Kidney capillary endothelial cell (primary cell): ENCODE results near the gene TTBK2.
"Not testable (repeated sequence)": the region's sequence is repeated elsewhere in the genome, so short reads cannot be mapped to it uniquely, and the experiment has no call there.

Experiments
- DNase-seq: peaks from one replicate; pipeline ENCODE4 v3.0.0-alpha.2; 2018; ENCODE audit warnings: low spot score

TTBK2 gene

DNA sequence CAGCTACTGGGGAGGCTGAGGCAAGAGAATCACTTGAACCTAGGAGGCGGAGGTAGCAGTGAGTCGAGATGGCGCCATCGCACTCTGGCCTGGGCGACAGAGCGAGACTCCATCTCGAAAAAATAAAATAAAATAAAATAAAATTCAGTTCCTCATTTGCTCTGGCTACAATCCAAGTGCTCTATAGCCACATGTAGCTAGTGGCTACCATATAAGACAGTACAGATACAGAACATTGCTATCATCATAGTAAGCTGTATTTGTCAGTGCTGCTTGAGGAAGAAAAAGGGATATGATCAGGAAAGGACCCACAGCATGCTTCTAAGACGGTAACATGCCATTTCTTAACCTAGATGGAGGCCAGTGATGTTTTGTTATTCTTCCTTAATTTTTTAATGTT is 95.0 kb downstream of the TTBK2 start:
- no peak for DNase-seq

DNA sequence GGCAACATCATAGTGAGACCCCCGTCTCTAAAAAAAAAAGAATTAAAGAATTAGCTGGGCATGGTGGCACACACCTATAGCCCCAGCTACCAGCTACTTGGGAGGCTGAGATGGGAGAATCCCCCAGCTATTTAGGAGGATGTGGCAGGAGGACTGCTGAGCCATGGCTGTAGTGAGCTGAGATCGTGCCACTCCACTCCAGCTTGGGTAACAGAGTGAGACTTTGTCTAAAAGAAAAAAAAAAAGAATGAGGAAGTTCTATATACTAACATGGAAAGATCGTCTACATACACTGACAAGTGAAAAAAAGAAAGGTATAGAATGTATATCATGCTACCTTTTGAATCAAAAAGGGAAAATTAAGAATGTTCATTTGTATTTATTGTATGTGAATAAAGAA is 99.8 kb downstream of the TTBK2 start:
- no peak for DNase-seq

DNA sequence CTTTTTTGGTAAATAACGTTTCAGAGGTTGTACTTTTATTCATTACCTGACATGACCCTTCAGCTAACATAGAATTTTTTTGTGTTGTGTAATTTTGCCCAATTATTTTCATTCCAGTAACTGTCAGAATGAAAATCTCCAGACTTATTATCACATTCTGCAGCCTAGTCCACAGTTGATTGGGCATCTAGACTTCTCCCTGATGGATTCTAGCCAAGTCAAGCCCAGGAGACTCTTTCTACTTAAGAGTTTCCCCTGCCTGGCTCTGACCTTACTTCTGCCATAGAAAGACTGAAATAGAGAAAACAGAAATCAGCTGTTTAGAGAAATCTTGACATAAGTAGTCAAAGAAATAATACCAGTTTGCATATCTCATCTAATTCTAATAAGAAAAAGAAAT is 100.8 kb downstream of the TTBK2 start:
- no peak for DNase-seq

DNA sequence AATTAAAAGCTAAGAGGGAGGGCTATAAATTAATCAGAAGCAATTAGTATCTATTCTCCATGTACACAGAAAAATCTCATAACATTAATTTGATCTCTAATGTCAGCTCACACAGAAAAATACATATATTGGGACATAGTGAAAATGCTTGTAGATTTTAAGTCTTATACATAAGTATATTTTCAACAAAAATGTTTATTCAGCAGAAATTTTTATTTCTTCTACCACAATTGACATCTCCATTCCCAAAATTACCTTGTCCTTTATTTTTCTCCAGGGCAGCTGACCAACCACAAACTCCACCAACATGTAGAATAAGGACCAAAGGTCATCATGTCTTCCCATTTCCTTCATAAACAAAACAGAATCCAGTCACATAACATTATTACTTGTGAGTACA is 109.1 kb downstream of the TTBK2 start:
- DNase-seq, result no peak

DNA sequence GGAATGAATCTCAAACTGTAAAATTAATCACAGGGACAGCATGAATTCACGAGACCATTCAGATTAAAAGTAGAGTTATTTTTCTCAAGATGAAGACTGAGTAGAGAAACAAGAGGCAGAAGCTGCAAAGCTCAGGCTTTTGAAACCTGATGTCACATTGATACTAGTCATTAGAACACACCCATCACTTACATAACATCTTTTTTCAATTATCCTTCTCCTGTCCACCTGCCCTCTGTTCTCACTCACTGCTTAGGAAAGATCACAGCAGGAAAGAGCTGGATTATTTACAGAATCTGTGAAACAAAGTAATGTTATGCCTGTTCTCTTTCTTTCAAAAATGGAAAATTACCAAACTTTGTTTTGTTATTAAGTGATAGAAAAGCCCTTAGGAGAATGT is 111.7 kb downstream of the TTBK2 start:
- DNase-seq, result no peak

DNA sequence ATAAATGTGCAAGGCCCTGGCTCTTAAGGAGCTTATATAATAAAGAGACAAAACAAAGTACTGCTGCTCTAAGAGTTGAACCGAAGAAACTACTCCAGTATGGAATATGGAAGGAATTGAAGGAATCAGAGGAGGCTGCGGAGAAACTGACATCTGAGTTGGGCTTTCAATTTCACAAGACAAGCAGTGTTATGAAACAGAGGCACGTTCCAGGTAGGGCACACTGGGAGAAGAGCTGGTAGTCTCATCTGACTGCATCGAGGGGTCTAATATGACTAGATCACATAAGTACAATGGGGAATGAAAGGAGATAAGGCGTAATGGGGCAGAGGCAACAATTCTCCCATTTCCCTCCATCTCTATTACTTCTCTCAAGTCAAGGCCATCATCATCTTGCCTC is 115.3 kb downstream of the TTBK2 start:
- no peak for DNase-seq

DNA sequence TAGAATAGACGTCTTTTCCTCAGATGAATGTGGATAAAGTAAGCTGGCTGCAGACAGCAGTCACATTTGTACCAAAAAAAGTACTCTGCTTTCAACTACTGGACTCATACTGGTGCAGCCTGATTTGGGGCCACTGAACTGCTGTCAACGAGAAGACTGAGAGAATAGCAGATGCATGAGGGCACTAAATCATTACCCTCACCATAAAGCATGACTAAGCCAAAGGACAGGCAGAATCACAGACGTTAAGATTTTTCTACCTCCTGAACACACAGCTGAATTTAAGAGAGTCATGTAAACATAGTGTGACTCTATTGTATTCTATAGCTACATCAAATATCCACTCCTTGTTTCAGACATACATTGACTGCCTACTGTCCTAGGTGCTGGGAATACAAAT is 115.8 kb downstream of the TTBK2 start:
- no peak for DNase-seq

DNA sequence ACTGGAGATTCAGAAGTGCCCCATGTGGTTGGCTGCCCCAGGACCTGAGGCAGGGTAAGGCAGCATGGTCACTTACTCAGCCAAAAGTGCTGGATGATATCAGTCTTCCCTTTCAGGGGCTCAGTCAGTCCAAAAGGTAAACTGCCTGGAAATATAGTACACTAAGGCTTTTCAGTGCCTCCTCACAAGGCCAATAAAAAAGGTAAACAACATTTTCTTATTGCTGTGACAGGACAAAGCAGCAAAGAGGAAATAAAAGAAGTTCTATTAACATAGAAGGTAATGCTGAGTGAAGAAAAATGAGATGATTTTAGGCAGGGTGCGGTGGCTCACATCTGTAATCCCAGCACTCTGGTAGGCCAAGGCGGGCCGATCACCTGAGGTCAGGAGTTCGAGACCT is 117.1 kb downstream of the TTBK2 start:
- no peak for DNase-seq

DNA sequence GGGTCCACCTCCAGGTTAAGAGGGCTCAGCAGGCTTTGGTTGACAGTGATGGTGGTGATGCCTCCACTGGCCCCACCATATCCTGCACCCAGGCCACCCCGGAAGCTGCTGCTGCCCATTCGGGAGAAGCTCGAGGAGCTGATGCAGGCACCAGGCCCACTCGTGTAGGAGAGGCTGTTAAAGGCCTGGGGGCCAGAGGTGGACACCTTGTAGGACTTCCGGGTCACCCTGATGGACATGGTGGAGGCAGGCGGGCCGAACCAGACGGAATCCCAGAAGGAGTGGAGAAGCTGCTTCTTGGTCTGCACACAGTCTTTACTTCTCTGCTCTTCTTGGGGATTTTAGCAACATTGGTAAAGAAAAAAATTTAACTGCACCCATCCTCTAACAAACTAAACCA is 118.4 kb downstream of the TTBK2 start:
- DNase-seq, result no peak

DNA sequence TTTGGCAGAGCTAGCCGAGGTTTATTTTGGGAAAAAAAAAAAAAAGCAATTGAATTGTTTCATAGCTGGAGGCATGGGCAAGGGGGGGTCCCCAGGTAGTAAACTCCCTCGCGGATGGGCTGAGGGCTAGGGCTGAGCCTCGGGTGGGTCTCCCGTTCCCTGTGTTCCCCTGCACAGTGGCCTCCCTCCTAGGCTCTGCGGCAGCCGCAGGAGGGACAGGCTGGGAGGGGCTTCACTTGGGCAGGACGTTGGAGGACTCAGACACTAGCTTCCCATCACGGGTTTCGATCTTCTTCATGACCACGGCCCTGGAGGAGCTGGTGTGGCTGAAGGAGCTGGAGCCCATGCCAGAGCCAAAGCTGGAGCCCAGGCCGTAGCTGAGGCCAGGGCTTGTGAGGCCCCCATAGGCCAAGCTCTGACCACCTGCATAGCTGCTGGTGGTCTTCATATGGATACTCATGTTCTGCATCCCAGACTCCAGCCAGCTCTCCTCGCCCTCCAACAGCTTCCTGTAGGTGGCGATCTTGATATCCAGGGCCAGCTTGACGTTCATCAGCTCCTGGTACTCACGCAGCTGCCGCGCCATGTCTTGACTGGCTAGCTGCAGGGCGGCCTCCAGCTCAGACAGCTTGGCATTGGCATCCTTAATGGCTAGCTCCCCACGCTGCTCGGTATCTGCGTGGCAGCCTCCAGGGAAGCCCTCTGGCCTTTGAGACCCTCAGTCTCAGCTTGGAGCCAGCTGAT is 119.7 kb downstream of the TTBK2 start:
- no peak for DNase-seq

DNA sequence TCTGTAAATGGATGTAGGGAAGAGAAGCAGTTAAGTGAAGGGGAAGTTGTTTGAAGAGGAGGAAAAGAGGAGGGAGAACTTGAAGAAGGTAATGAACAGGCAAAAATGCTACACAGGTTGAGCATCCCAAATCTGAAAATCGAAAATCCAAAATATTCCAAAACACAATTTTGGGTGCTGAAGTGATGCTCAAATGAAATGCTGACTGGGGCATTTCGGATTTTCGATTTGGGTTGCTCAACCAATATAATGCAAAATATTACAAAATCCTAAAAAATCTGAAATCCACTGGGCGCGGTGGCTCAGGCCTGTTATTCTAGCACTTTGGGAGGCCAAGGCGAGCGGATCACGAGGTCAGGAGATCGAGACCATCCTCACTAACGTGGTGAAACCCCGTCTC is 121.8 kb downstream of the TTBK2 start:
- no peak for DNase-seq

DNA sequence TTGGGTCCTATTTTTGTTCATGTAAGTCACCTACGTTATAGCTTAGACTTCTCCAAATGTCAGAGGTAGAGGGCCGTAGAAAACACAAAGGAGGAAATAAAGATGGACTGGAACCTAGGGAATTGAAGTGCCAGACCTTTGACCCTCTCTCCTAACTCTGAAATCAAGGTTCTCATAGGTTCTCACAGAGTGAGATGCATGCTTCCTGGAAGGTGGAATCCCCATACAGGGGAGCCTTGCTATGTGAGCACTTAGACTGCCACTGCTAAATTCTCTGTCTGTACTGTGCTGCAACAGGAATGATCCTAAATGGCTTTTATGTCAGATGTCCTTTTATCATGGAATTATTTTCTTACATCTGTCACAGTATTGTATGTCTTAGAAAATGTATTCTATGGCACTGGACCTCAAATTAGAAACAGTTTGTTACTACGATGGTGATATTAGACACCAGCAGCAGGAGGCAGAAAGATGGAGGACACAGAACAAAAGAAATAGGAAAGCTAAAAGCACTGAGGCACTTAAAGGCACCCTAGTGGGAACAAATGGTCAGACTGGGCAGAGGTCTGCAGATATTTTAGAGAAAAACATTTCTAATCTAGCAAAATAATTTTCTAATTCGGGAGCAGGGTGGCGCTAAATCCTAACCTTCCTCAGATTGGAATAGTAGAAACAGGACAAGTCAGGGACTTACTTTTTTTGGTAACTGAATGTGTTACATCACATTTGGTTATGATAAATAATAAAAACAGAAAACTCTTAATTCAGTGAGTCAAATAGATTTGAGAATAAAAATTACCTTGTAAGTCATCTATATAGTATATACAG is 123.4 kb downstream of the TTBK2 start:
- DNase-seq, result no peak

DNA sequence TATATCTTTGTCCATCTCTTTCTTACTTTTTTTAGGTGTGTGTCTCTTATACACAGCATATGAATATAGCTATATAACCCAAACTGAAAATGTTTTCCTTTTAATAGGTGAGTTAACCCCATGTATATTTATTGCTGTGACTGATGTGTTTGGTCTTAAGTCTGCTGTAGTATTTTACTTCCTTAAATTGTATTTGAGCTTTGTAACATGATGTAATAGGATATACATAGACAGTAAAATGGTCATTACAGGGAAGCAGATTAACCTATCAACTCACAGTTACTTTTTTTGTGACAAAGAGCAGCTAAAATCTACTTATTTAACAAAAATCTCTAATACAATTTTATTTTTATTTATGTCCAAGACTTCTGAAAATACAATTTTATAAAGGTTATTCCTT is 131.9 kb downstream of the TTBK2 start:
- DNase-seq, result no peak

DNA sequence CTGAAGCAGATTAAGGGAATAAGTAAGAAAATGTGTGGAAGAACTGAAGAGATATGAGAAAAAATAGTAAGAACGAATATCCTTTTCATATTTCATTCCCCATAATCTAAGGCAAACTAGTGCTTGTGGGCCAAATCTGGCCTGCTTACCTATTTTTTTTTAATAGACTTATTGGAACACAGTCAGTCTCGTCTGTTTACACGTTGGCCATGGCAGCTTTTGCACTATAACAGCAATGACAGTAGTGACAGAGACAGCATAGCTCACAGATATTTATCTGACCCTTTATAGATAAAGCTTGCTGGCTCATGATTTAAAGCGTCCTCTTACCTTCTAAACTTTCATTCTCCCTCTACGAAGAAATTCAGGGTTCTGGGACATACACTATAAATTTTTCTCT is 133.6 kb downstream of the TTBK2 start:
- DNase-seq, result no peak

DNA sequence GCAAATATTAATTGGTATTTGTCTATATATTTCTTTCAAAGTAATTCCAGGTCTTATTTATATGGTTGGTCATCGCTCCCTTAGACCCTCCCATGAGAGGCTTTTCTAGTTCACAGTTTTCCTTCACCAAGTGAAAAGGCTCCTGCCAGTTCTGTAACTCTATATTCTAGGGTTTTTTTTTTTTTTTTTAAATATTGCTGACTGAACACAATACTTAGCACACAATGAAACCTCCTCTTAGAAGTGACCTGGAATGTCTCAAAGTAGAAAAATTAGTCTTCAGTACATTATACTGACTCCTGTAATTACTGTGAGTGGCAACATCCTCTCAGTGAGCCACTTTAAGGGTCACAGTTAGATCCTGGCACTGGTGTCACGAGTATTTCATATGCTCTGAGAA is 135.0 kb downstream of the TTBK2 start:
- no peak for DNase-seq

DNA sequence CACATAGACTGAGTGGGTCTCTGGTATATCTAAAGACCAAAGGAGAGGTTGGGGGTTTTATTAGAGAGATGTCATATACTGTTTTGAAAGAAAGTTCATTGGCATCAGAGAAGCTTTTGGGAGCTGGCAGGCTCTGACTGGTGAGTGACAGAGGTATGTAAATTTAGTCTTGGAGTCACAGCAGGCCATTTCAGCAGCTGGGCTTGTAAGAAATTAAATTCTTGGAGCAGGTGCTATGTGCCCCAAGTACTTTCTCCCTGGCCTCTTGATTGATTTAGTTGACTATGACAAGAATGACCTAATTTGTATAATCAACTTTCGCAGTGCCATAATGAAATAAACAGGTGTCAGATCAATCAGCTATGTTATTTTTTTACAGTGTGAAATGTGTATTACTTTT is 135.9 kb downstream of the TTBK2 start:
- no peak for DNase-seq

DNA sequence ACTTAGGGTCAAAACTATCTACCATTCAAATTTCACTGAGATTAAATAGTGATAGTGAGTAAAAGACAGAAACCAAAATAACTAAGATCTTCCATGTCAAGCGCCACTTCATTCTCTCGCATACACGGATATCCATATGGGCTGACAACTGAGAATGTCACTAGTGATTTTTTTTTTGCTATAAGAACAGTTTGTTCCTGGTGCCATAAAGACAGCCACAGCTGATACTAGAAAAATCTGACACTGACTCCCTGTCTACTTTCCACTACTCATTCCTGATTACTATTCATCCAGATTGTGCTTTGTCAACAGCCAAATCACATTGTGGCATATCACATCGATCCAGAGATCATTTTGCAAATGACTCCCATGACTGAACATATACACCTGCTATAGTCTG is 137.9 kb downstream of the TTBK2 start:
- no peak for DNase-seq

DNA sequence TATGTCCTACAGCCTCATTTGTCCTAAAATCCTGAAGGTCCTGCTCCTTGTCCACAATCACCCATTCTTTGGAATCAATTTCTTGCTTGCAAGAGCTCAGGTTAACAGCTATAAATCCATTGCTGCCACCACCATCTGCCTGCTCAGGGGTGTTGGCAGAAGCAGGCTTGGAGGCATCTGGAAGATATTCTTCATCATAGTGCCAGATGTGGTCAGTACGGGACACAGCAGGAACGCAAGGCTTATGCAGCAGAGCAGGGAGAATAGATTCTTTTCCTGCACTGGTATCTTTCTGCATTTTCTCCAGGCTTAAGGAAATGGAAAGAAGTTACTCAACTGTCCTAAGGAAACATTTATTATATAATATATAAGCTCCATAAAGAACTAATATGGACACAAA is 145.2 kb downstream of the TTBK2 start:
- no peak for DNase-seq

DNA sequence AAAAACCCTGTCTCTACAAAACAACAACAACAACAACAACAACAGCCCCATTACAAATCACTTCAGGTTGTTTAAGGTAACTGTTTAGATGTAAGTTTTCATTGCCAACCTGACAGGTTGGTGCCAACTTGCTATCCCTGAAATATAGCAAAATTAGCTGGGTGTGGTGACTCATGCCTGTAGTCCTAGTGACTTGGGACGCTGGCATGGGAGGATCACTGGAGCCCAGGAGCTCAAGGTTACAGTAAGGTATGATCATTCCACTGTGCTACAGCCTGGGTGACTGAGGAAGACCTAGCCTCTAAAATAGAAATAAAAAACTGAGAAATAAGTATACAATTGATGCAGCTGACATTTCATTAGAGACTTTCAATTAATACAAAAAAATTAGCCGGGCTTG is 147.7 kb downstream of the TTBK2 start:
- DNase-seq, result no peak

DNA sequence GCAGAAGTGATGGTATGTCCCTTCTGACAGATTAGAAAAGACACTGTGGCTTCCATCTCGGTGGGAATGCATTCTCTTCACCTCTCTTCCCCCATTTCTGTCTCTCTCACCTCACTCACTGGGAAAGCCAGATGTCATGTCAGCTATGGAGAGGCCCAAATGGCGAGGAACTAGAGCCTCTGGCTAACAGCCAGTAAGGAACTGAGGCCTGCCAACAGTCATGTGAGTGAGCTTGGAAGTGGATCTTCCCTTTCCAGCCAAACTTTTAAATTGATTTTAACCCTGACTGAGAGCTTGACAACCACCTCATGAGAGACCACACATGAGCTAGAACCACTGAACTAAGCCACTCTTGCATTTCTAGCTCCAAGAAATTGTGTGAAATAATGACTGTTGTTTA is 148.4 kb downstream of the TTBK2 start:
- no peak for DNase-seq

DNA sequence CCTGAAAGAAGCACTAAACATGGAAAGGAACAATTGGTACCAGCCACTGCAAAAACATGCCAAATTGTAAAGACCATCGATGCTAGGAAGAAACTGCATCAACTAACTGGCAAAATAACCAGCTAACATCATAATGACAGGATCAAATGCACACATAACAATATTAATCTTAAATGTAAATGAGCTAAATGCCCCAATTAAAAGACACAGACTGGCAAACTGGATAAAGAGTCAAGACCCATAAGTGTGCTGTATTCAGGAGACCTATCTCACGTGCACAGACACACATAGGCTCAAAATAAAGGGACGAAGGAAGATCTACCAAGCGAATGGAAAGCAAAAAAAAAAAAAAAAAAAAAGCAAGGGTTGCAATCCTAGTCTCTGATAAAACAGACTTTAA is 154.5 kb downstream of the TTBK2 start:
- DNase-seq, result not testable (repeated sequence)

DNA sequence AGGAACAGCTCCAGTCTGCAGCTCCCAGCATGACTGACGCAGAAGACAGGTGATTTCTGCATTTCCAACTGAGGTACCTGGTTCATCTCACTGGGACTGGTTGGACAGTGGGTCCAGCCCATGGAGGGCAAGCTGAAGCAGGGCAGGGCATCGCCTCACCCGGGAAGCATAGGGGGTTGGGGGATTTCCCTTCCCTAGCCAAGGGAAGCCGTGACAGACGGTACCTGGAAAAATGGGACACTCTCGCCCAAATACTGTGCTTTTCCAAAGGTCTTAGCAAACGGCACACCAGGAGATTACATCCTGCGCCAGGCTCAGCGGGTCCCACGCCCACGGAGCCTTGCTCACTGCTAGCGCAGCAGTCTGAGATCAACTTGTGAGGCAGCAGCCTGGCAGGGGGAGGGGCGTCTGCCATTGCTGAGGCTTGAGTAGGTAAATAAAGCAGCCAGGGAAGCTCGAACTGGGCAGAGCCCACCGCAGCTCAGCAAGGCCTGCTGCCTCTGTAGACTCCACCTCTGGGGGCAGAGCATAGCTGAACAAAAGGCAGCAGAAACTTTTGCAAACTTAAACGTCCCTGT is 156.3 kb downstream of the TTBK2 start:
- not testable (repeated sequence) for DNase-seq

DNA sequence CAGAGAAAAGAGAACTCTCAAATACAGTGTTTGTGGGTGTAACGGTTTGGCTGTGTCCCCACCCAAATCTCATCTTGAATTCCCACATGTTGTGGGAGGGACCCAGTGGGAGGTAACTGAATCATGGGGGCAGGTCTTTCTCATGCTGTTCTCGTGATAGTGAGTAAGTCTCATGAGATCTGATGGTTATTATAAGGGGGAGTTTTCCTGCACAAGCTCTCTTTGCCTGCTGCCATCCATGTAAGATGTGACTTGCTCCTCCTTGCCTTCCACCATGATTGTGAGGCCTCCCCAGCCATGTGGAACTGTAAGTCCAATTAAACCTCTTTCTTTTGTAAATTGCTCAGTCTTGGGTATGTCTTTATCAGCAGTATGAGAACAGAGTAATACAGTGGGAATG is 158.8 kb downstream of the TTBK2 start:
- DNase-seq, result not testable (repeated sequence)
